GM13977 (cell line): ENCODE measurements around the gene GOLIM4.
"Not testable (repeated sequence)": the region's sequence is repeated elsewhere in the genome, so short reads cannot be mapped to it uniquely, and the experiment has no call there.

Source experiments
- DNase-seq: peaks from one replicate; pipeline ENCODE4 v3.0.0; 2012; ENCODE audit warnings: low spot score
- in situ Hi-C: fragments of 300-500 bp; cut with MboI; formaldehyde crosslinking; loops from one replicate; pipeline ENCODE4 v1.12.0; 2022; ENCODE audit warnings: low sequenced_read_pairs, low pct_unique_long_range_greater_than_20kb, mixed read lengths, inconsistent platforms; ENCODE audit not compliant: unreplicated experiment
- TF ChIP-seq, protein P1 (sequence below): IDR thresholded peaks from 2 replicates; pipeline ENCODE4 v1.5.1; 2012; ENCODE audit warnings: mild to moderate bottlenecking, control low read depth; ENCODE audit not compliant: insufficient read depth; ENCODE audit errors: extremely low read depth, missing control alignments

The GOLIM4 gene

DNA sequence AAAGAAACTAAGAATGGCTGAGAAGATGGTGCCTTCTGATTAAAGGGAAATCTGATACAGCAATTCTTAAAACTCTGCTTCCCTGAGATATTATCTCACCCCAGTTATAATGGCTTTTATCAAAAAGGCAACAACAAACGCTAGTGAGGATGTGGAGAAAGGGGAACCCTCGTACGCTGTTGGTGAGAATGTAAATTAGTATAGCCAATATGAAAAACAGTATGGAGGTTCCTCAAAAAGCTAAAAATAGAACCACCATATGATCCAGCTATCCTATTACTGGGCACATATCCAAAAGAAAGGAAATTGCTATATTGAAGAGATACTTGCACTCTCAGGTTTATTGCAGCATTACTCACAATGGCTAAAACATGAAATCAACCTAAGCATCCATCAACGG lies 65.1 kb downstream of the GOLIM4 start:
- DNase-seq, result no peak
- TF ChIP-seq, protein P1, sequence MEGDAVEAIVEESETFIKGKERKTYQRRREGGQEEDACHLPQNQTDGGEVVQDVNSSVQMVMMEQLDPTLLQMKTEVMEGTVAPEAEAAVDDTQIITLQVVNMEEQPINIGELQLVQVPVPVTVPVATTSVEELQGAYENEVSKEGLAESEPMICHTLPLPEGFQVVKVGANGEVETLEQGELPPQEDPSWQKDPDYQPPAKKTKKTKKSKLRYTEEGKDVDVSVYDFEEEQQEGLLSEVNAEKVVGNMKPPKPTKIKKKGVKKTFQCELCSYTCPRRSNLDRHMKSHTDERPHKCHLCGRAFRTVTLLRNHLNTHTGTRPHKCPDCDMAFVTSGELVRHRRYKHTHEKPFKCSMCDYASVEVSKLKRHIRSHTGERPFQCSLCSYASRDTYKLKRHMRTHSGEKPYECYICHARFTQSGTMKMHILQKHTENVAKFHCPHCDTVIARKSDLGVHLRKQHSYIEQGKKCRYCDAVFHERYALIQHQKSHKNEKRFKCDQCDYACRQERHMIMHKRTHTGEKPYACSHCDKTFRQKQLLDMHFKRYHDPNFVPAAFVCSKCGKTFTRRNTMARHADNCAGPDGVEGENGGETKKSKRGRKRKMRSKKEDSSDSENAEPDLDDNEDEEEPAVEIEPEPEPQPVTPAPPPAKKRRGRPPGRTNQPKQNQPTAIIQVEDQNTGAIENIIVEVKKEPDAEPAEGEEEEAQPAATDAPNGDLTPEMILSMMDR, result no peak
- in situ Hi-C loops, result no loop called here

DNA sequence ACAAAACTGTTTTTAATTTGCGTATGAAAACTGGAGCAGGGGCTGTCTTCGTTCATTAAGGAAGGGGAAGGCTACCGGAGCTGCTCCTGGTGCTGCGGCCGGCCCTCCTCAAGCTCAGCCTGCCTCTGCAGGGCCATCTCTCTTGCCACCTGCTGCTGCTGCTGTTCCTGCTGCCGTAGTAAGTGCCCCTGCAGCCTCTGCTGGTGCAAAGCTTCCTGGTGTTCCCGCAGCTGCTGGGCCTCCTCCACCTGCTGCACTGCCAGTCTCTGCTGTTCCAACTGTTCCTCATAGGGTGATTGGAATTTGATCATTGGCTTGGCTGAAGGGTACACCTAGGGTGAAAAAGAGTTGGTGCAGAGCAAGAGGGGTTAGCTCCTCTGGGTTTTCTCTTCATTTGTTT lies 66.0 kb downstream of the GOLIM4 start:
- in situ Hi-C loops, result no loop called here
- TF ChIP-seq, protein P1, result no peak
- DNase-seq, result no peak

DNA sequence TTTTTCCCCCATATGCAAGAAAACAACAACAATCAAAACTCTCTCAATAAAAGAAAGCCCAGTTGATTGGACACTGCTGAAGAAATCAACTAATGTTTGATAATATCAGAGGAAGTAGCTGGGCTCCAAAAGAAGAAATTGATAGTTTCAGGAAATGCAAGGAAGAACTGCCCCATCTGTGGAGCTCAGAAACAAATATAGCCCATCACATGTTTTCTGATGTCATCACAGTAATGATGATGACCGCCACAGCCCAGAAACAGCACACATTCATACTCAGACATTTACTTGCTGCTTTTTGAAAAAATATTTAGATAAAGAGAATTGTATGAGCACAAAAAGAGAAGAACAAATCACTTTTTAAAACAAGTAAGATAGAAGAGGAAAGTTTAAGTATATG lies 67.6 kb downstream of the GOLIM4 start:
- TF ChIP-seq, protein P1, result no peak
- in situ Hi-C loops, result no loop called here
- DNase-seq, result no peak

DNA sequence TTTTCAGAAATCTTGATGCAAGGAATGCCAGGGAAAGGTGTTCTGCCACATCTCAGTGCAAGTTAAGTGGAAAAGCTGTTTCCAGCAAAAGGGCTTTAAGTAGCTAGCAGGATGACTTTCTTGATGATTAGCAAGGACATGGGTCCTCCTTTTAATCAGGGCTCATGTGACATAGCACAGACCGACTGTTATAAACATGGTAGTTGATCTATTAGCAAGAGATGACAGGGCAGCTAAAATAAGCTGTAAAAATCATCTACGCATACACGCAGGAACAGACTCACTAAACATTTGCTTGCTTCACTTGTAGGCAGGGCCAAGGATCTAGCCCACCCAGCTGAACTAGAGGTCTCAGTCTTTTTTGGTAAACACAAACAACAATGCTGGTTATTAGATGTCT lies 69.0 kb downstream of the GOLIM4 start:
- TF ChIP-seq, protein P1, result no peak
- in situ Hi-C loops, result no loop called here
- DNase-seq, result no peak

DNA sequence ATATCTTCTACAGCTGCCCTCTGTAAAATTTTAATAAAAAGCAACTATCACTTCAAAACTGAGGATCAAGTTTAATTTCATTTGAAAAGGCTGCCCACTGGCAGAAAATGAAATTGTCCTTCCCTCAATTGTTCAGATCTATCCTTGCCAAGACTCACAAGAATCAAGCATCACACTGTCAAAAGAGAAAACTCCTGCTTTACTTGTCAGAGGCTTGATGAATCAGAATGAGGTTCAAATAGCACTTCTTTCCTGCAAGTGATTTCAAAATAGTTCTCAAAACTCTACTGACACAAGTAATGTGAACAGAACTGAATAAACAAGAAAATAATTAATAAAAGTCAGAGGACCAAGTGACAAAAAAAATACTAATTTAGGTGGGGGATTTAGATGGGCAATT lies 70.6 kb downstream of the GOLIM4 start:
- in situ Hi-C loops, result no loop called here
- TF ChIP-seq, protein P1, result no peak
- no peak for DNase-seq

DNA sequence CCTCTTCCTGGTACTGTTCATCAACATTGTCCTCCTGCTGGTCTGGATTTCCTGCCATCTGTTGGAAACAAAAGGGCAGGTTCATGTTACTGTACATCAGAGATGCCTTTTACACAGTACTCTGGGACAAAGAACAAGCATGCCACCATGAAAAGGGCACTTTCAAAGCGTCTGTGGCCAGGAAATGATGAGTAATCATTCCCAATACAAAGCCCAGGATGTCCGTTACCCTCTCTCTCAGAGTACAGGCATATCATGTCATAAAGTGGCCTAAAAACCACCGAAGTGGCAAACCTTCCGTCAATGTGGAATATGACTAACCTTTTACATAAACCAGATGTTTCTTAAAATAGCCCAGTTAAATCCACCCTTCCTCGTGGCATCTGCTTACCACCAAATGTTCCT lies 71.2 kb downstream of the GOLIM4 start:
- DNase-seq, result no peak
- TF ChIP-seq, protein P1, result no peak
- in situ Hi-C loops, result no loop called here

DNA sequence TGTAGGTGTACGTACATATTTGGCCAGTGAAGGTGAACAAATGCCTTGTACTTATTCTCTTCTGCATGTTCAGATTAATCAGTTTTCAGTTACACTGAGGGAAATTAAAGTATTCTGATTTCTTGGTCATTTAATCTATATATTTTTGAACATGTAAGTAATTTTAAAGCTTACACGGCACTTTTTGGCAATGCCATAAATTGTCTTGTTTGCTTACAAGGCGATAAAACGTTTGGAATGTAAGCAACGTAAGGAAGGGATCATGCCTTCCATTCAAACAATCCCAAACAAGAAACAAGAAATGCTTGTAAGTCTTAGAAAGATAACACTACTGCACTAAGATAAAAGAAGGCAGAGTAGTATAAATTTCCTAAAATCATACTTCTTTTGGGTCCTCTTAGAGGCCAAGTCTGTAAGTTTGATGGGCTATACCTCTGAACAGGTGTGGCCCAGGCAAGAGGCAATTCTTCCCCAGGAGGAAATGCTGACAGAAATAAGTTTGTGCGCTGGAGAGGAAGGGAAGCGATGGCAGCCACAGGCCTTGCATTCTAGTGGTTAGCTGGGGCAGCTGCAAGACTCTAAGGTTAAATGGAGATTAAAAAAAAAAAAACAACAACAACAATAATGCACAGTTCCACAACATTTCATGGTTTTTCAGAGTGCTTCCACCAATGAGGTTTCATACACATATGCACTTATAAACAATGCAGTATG lies 73.8 kb downstream of the GOLIM4 start:
- in situ Hi-C loops, result no loop called here
- no peak for DNase-seq
- TF ChIP-seq, protein P1, result no peak

DNA sequence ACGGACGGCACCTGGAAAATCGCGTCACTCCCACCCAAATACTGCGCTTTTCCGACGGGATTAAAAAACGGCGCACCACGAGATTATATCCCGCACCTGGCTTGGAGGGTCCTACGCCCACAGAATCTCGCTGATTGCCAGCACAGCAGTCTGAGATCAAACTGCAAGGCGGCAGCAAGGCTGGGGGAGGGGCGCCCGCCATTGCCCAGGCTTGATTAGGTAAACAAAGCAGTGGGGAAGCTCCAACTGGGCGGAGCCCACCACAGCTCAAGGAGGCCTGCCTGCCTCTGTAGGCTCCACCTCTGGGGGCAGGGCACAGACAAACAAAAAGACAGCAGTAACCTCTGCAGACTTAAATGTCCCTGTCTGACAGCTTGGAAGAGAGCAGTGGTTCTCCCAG lies 84.4 kb downstream of the GOLIM4 start:
- in situ Hi-C loops, DNase-seq: not testable (repeated sequence)
